Activated CD4-positive, alpha-beta T cell treated with anti-CD3 and anti-CD28 coated beads for 4 hours (primary cell): ENCODE results near the gene PTK7.

Source experiments
- DNase-seq, 2 donors: peaks; one replicate each; pipeline ENCODE4 v3.0.0-alpha.2; 2020

PTK7 gene

DNA sequence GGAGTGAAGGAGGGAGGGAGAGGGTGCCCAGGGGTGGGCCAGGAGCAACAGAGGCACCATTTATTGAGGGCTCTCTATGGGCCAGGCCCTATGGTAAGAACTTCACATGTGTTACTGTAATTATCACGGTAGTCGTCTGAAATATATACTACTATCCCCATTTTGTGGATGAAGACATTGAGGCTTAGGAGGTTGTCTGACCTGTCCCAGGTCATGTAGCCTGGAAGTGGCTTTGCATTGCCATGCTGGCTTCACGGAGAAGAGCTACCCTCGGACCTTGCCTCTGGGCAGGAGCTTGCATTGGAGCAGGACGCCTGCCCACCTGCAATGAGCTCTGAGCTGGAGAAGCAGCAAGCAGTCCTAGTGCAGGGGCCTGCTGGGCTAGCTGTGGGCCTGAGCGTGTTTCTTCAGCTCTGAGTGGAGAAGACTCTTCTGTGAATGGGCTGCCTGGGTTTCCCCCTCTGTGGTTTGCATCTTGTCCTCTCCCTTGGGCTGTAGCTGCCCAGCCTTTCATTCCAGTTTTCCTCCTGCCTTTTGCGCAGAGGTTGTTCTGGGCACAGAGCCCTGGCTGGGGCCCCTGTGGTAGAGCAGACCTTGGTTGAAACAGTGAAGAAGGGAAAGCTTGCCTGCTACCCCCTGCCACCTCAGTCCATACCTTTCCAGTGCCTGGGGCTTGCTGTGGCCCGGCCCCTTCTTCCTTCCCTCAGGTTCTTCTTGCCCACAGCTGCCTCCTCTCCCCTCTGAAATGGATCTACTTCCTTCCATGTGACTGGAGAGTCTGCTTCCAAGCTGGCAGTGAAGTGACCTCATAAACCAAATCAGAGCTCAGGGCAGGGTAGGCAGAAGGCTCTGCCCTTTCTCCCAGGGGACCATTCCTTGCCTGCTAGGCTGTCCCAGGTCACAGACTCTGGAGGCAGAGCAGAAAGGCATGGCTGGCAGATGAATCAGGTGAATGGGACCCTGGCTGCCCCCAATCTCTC, 70.9 kb downstream of the PTK7 start:
- no peak for DNase-seq

DNA sequence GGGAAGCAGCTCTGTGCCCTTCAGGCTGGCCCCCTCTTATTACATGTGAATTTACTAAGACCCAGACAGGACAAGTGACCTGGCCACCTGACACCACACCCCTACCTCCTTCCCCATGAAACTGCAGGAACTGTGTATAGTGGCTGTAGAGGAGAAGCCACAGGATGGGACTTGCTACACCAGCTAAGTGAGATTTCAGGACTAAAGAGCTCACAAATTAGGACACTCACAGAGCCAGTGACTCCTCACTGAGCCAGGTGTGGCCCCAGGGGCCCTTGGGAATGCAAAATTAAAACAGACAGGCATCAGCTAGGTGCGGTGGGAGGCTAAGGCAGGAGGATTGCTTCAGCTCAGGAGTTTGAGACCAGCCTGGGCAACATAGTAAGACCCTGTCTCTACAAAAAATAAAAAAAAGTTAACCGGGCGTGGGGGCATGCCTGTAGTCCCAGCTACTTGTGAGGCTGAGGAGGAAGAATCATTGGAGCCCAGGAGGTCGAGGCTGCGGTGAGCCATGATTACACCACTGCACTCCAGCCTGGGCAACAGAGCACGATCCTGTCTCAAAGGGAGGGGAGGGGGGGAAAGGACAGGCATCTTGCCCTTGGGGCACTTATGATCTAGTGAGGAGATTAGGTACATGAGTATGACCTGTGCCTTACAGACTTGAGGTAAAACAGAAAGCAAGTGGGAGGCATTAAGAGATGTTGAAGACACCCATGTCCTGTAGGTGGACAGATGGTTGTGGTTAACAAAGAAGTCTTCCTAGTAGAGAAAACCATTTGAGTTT, 71.8 kb downstream of the PTK7 start:
- DNase-seq: no peak

DNA sequence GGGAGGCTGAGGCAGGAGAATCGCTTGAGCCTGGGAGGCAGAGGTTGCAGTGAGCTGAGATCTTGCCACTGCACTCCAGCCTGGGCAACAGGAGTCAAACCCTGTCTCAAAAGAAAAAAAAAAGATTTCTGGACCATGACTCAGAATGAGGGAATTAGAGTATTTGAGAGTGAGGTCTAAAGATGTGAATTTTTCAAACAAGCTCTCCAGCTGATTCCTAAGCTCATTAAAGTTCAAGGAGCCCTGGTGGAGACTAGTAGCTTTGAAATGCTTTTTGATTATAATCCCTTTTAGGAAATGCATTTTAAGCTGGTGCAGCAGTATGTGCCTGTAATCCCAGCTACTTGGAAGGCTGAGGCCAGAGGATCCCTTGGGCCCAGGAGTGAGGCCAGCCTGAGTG, 73.2 kb downstream of the PTK7 start:
- DNase-seq: no peak

DNA sequence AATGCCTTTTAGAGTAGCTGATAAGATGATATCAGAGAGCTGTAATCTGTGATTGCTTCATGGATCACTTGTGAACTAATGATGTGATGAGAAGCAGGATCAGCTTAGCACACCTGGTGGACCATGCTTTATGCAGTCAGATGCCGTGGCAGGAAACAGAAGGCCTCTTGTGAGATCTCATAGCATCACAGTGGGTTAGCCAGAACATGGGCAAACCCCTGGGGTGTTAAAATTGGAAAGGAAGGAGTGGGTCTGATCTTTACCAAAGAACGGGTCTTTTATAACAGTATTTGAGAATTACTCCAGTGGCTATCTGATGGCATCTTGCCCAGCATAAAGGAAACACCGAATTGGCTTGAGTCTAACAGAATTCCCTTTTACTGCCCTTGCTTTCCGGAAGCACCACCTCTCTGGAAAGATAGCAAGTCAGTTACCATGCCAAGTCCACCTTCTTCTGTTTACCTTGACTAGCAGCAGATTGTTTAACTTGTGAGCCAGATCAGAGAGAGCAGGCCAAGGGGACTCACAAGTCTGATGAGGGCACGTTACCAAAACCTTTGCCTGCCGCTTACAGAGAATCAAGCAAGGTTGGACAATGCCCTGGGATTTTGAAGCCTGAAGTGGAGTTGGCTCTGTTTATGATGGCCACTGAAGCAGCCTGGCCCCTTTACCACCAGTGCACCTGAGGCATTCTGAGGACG, 74.1 kb downstream of the PTK7 start:
- DNase-seq: no peak

DNA sequence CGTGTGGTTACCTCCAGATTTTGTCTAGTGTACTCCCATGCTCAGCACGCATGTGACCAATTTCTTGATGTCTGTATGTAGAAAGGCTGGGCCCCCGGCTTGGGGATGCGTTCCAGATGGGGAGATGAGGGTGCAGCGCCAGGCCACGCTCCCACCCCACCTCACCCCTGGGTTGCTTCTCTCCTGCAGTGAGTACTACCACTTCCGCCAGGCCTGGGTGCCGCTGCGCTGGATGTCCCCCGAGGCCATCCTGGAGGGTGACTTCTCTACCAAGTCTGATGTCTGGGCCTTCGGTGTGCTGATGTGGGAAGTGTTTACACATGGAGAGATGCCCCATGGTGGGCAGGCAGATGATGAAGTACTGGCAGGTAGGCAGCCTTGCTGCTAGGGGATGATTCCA, 83.5 kb downstream of the PTK7 start:
- no peak for DNase-seq

DNA sequence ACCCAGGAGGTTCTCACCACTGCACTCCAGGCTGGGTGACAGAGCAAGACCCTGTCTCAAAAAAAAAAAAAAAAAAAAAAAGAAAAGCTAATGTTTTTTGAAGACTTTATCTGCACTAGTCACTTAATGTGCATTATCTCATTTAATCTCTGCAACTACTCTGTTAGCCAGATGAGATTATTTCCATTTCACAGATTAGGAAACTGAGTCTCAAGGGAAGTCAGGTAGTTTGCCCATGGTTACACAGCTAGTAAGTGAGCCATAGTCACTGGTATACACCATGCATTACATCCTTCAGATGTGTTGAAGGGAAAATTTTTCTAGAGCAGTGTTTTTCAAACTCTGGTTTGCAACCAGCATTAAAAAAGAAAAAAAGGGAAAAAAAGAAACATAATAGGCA, 87.8 kb downstream of the PTK7 start:
- no peak for DNase-seq

DNA sequence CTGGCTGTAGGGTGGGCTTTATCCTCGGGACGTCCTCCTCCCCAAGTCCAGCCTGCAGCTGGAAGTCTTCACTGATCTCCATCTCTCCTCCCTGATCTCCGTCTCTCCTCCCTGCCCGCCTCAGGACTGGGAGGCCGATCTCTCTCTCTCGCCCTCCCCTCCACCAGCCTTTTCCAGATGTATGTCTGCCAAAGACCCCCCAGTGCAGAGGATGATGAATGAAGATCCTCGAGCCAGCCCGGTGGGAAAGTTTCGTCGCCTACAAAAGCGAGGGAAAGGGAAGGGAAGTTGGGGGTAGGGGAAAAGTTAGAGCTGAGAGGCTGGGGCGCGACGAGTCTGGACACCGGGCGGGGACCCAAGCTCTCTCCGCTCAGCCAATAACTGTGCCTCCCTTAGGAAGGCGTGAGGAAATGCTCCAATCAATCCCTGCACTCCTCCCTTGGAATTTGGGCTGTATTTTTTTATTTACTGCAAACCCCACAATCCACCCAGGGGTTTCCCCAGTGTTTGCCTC, 94.4 kb downstream of the PTK7 start:
- no peak for DNase-seq

DNA sequence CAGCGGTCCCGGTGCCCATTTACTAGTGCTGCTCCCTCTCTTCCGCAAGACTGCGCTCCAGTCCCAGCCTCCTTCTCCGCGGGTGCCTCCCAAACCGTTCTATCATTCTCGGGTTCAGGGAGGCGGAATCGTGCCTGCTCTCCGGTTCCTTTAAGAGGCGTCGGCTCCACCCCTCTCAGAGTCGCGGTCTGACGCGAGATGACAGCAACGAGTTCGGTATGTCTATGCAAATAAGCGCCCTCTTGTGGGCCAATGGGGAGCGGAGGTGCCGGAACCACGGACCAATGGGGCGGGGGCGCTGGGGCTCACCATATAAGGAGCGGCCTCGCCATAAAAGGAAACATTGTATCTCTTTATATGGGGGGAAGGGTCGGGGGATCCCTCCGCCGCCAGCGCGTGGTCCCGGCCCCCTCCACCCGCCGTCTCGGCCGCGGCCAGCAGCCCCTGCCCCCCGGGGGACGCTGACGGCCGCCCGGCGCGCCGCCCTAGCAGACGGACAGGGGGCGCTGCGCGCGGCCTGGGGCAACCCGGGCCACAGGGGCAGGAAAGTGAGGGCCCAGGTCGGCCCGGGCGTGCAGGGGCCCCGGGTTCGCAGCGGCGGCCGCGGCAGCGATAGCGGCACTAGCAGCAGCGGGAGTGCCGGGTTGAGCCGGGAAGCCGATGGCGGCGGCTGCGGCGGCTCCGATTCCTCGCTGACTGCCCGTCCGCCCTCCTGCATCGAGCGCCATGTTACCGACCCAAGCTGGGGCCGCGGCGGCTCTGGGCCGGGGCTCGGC, 95.0 kb downstream of the PTK7 start, which contains the start of gene SRF:
TSS of gene SRF (plus strand) at position 339 of the 776 bp plus-strand sequence. CDS start at position 727, 388 bp downstream.
- DNase-seq: peak; percentile 99

DNA sequence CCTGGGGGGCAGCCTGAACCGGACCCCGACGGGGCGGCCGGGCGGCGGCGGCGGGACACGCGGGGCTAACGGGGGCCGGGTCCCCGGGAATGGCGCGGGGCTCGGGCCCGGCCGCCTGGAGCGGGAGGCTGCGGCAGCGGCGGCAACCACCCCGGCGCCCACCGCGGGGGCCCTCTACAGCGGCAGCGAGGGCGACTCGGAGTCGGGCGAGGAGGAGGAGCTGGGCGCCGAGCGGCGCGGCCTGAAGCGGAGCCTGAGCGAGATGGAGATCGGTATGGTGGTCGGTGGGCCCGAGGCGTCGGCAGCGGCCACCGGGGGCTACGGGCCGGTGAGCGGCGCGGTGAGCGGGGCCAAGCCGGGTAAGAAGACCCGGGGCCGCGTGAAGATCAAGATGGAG, 95.6 kb downstream of the PTK7 start:
- DNase-seq: peak; percentile 23 to 43

DNA sequence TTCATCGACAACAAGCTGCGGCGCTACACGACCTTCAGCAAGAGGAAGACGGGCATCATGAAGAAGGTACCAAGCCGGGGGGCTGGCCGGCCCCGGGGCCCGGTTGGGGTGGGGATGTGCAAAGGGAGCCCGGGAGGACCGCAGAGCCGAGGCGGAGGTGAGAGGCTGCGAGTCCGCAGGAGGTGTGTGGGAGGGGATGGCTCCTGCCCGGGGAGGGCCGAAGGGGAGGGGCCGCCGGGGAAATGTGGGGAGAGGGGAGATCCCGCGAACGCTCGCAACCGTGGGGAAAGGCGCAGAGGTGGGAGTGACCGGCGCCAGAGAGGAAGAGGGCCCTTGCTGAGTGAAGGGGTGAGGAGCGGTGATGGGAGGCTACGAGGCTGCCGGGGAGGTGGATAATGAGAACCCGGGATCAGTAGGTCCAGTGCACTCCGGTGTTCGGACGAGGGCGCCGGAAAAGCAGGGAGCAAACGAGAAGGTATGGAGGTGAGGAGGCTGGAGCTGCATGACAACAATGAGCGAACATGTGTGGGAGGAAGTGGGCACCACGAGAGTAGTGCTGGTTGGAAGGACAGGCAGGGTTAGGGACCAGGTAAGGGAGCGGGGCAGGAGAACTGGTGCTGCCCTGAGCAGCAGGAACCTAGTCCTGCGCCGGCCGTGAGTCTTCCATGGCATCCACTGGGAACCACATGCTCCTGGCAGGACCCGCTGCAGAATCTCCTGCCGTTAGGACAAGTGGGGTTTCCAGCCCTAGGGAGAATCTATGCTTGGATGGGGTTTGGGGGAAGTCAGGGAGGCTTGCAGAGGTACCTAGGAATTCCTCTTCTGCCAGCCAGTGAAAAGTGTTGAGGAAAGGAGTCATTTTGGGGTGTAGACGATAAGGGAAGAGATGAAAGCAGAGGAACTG, 96.2 kb downstream of the PTK7 start:
- peak; percentile 50 to 60 for DNase-seq

DNA sequence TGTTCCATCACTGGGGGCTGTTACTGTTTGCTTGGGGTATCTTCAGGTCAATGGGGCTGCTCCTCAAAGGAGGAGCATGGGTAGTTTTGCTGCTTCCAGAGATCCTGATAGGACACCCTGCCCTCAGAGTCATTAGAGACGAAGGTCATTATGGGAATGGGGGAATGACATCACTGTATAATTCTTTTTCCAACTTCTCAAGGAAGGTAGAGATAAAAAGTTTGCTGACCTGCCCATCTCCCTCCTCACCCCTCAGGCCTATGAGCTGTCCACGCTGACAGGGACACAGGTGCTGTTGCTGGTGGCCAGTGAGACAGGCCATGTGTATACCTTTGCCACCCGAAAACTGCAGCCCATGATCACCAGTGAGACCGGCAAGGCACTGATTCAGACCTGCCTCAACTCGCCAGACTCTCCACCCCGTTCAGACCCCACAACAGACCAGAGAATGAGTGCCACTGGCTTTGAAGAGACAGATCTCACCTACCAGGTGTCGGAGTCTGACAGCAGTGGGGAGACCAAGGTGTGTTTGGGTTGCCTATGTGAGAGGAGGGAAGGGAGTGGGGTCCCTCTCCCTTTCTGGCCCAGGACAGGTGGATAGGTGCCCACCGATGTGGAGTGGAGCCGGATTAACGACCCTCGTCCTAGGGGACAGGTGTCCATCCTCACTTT, 97.6 kb downstream of the PTK7 start:
- DNase-seq: no peak

DNA sequence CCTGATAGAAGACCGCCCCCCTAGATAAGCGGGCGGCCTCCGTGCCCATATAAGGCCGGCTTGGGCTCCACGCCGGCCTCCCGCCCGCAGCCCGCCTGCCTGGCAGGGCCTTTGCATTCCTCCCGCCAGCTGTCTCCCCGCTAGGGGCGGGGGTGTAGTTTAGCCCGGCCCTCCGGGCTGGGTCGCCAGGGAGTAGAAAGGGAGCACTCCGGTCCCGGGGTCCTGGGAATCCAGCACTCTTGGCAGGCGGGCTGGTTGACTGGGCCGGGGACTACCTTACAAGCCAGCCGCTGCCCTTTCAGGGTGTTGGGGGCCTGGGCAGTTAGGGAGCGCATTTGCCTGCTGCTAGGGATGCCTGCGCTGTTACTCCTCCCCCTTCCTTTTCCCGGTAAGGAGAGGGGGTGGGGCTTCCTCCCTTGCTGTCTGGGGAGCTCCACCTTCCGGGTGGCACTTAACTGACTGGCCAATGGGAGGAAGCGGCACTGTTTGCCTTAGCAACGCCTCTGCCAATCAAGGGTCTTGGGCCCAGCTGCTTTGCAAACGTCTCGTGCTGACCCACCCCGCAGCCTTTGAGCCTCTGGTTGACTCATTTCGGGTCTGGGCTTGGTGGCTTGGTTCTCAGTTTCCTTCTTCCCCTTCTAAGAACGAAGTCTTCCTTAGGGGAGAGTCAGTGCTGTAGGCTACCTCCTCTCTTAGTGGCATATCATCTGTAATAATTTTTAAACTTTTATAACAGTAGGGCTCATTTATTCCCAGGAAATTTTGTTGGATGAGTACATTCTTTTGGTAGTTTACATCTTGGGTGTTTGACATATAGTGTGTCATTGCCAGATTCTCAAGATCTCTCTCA, 98.4 kb downstream of the PTK7 start:
- peak; percentile 95 for DNase-seq

DNA sequence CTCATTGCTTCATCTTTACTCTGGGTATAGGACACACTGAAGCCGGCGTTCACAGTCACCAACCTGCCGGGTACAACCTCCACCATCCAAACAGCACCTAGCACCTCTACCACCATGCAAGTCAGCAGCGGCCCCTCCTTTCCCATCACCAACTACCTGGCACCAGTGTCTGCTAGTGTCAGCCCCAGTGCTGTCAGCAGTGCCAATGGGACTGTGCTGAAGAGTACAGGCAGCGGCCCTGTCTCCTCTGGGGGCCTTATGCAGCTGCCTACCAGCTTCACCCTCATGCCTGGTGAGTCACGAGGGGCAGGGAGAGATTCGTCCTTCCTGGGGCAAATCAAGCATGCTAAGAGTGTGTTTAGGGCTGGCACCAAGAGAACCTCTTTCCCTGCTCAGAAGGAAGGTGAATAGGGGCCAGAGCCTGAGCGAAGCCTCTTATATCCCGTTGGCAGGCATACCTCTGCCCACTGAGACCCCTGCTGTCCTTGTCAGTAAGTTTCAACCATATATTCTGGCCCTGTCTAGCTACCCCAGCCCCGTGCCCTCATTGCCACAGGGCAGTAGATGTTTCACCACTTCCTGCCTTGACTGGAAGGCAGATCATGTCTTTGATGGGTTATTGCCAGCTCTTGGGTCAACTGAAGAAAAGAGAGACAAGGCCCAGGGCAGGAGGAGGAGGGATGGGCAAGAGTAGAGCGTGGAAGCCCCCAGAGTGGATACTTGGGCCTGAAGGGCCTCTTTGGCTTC, 99.7 kb downstream of the PTK7 start:
- DNase-seq: no peak

DNA sequence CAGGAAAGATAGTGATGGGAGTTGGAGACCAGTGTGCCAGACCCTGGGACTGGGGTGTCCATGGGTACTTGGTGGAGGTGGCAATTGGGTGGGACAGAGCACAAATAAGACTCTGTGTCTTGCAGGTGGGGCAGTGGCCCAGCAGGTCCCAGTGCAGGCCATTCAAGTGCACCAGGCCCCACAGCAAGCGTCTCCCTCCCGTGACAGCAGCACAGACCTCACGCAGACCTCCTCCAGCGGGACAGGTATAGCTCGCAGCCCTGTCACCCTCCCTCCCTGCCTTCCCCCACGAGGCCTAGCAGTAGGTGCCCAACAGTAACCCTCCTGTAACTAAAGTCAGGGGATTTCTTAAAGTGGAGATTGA, 100.3 kb downstream of the PTK7 start:
- DNase-seq: no peak

DNA sequence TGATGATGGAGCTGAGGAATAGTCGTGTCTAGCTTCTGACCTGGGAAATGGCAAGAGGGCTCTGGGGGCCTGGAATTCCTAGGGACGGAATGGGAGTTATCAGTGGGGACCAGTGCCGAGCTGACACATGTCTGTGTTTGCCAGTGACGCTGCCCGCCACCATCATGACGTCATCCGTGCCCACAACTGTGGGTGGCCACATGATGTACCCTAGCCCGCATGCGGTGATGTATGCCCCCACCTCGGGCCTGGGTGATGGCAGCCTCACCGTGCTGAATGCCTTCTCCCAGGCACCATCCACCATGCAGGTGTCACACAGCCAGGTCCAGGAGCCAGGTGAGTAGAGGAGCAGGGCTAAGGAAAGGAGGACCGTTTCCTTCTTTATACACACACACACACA, 102.0 kb downstream of the PTK7 start:
- no peak for DNase-seq

DNA sequence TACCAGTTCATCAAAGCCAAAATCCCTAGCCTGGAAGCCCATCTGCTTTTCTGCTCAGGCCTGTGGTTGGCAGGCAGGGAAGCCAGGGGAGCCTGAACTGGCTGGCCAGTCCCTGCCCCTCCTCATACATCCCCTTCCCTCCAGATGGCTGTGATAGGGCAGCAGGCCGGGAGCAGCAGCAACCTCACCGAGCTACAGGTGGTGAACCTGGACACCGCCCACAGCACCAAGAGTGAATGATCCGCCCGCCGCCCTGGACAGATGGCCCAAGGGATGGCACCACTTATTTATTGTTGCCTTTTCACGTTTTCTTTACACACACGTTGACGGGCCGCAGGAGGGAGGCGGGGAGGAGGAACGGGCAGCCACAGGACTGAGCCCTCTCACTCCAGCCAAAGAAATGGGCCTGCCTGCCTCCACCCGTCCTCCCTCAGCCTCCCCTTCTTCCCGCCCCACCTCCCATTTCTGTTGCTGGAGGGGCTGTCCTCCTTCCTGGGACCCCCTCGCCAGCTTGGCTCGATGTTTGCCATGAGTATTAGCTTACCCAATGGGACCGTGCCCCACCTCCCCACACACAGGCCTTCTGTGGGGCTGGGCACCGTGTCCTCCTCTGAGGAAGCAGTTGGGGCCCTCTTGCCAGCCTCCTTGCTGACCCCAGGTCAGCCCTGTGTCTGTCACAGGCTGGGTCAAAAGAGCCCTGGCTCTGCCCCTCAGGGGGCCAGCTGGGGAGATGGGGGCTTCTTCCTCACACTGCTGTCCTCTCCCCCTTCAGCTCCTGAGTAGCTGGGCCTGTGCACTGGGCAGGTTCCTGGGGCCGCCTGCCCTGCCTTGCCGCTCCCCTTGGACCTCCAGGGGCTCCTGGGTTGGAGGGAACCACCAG, 103.1 kb downstream of the PTK7 start:
- no peak for DNase-seq

DNA sequence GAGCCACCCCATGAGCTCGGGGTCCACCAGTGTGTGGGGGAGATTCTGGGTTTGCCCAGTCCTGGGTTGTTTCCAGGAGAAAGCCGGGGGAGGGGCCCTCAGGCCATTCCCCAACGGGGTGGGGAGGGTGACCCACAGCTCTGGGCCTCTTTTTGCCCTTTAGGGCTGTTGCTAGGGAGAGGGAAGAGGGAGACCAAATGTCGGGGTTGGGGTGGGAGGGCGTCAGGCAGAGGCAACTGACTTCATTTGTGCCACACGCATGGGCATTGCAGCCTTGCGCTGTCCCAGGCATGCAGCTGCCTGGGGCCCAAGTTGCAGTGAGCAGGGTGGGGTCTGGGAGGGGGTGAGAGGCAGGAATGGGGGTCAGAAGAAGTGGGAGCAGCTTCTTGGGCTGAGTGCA, 103.9 kb downstream of the PTK7 start:
- no peak for DNase-seq

DNA sequence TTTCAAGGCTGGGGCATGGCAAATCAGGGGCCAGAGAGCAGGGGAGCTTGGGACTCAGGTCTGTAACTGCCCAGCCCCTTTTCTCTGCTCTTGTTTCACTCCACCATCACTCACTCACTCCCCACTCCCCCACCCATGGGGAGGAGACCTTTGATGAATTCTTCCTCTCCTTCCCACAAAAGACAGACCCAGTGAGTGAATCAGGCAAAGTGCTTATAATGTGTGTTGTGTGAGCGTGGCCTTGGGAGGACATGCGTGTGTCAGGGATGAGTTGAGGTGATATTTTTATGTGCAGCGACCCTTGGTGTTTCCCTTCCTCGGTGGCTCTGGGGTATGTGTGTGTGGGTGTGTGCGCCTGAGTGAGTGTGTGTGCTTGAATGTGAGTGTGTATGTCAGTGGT, 104.9 kb downstream of the PTK7 start:
- DNase-seq: no peak
